Common myeloid progenitor, CD34-positive (primary cell): ENCODE results near the gene C12orf76.

Source experiments
- CTCF ChIA-PET: fragments of 350-600 bp; sonication (Branson Sonifier 250); formaldehyde crosslinking; loops from one replicate; lab custom pipeline; 2021; ENCODE audit warnings: antibody characterized with exemption; lab: Charles Lee
- POLR2A ChIA-PET: fragments of 350-600 bp; sonication (Branson Sonifier 250); formaldehyde crosslinking; loops from one replicate; lab custom pipeline; 2021; ENCODE audit warnings: antibody characterized with exemption; lab: Charles Lee
- DNase-seq, 3 donors: peaks; one replicate each; pipeline versions ENCODE4 v3.0.0 to v3.0.0-alpha.2; 2013
- H3K27ac ChIP-seq, 2 experiments: 1 replicate in 1 of 2; 2 replicates in 1 of 2; pipeline ENCODE4 v1.7.0; 2013; ENCODE audit warnings: inconsistent platforms in 2 of 2, low read length in 2 of 2, mild to moderate bottlenecking in 2 of 2, low read depth in 1 of 2, moderate library complexity in 1 of 2; ENCODE audit not compliant: severe bottlenecking in 2 of 2, insufficient read depth in 1 of 2, poor library complexity in 1 of 2
- H3K27me3 ChIP-seq, 5 experiments: replicated peaks in 2 of 5; 1 replicate in 3 of 5; 2 replicates in 2 of 5; pipeline versions ENCODE4 v1.6.1 to v1.7.0; 2013; ENCODE audit warnings: low read length in 4 of 5, mild to moderate bottlenecking in 2 of 5, moderate library complexity in 2 of 5, inconsistent platforms in 1 of 5; ENCODE audit not compliant: insufficient read depth in 5 of 5, control insufficient read depth in 4 of 5
- H3K36me3 ChIP-seq, 4 experiments: 1 replicate in 2 of 4; 2 replicates in 2 of 4; pipeline versions ENCODE4 v1.6.1 to v1.7.0; 2013; ENCODE audit warnings: low read length in 3 of 4, control low read depth in 1 of 4, mild to moderate bottlenecking in 1 of 4; ENCODE audit not compliant: control insufficient read depth in 4 of 4, insufficient read depth in 4 of 4
- H3K4me1 ChIP-seq, 4 experiments: 1 replicate in 3 of 4; 2 replicates in 1 of 4; pipeline versions ENCODE4 v1.6.1 to v1.7.1; 2013; ENCODE audit warnings: low read length in 3 of 4, mild to moderate bottlenecking in 3 of 4, control low read depth in 1 of 4, inconsistent platforms in 1 of 4, moderate library complexity in 1 of 4; ENCODE audit not compliant: control insufficient read depth in 4 of 4, insufficient read depth in 4 of 4; ENCODE audit errors: control extremely low read depth in 1 of 4
- H3K4me3 ChIP-seq, 7 experiments: 1 replicate in 4 of 7; 2 replicates in 3 of 7; pipeline versions ENCODE4 v1.5.1 to v1.7.0; 2013; ENCODE audit warnings: mild to moderate bottlenecking in 7 of 7, low read length in 6 of 7, moderate library complexity in 6 of 7, inconsistent platforms in 2 of 7, low read depth in 2 of 7, control low read depth in 1 of 7; ENCODE audit not compliant: insufficient read depth in 4 of 7, control insufficient read depth in 1 of 7; ENCODE audit errors: extremely low read depth in 1 of 7
- H3K9me3 ChIP-seq, 5 experiments: 1 replicate in 4 of 5; 2 replicates in 1 of 5; pipeline versions ENCODE4 v1.6.1 to v1.7.1; 2013; ENCODE audit warnings: low read length in 4 of 5, mild to moderate bottlenecking in 2 of 5, inconsistent platforms in 1 of 5, low read depth in 1 of 5, moderate library complexity in 1 of 5; ENCODE audit not compliant: control insufficient read depth in 4 of 5, insufficient read depth in 2 of 5; ENCODE audit errors: control extremely low read depth in 1 of 5
- WGBS: methylation state at CpG from one replicate; pipeline ENCODE4 v1.1.5; 2013; ENCODE audit not compliant: insufficient coverage; 5-methylcytosine and 5-hydroxymethylcytosine counted together

Gene C12orf76

DNA sequence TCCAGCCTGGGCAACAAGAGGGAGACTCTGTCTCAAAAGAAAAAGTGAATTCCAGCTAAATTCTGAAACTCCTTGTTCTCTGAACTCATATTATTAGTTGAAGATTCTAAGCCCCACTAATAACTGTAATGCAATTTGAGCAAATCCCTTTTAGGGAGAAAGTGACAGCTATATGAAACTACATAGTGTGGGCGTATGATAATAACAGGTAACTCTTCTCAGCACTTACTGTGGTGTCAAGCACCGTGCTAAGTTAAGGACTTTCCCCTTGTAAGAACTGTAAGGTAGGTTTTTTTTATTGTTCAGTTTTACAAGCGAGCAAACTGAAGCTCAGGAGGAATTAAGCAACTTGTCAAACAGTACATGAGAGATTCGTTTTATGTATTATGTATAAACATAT is 43.7 kb downstream of the C12orf76 start:
- no peak for DNase-seq
- POLR2A ChIA-PET = no interaction called here

DNA sequence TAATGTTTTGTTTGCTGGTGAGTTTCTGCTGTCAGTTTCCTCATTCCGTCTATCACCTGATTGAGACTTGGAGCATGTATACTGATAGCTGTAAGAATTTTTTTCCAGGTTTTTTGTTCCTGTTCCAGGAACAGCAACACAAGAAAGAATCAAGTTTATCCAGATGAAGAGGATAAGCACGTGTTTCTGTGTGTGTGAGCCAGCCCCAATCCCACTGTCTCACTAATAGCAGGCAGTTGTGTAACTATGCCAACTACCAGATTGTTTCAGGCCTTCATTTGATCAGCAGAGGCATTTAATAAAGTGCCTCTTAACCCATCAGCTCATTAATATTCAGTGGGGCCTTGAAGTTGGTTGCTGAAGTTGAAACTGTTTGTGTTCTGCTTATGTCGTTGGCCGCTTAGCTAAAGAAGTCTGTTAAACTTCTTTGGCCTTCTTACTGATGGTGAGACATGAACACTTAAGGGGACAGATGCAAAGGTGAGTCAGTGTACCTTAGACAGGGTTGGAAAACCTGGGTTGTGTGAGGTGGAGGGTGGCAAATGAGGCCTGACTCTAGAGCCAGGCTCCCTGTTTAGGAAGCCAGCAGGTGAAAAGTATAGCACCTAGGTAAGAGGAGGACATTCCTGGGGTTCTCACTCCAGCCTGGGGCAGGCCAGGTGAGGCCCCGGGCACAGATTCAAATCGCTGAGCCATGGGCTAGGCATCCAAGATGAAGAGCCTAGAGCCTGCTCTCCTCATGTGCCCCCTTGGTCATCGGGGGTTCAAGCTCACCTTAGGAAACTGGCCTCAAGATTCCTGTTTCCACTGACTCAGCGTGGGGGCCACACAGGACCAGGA is 45.4 kb downstream of the C12orf76 start:
- Histone ChIP-seq H3K27ac (no peak overlapping the region), H3K36me3 (peaks cover 0 to 20% (median 0%) of the 10 kb centered on the region in 4 experiments), H3K4me1 (peaks cover 13 to 40% (median 27%) of the 10 kb centered on the region in 4 experiments), H3K4me3 (no peak overlapping the region), H3K9me3 (peaks cover 0 to 3% (median 0%) of the 10 kb centered on the region in 5 experiments), H3K27me3 (no peaks in the 10 kb centered on the region)
- WGBS = 100% methylated on average over 5 of the region's 8 CpGs
- no peak for DNase-seq
- ChIA-PET CTCF (interaction anchor here (0.7 to 1.7 kb wide), 4 partner anchors 10 to 99 kb away, joined by 3 to 4 read pairs (median 3); no protein-coding TSS in a partner anchor), POLR2A (interaction anchor here (0.6 to 0.7 kb wide), 2 partner anchors 16 to 76 kb away, joined by 5 read pairs; no protein-coding TSS in a partner anchor)

More for the DNA sequence above, 43.7 kb downstream of the C12orf76 start:
- Histone ChIP-seq H3K27ac (no peak overlapping the region), H3K4me3 (no peak overlapping the region), H3K27me3 (no peaks in the 10 kb centered on the region), H3K4me1 (peaks cover 8 to 31% (median 18%) of the 10 kb centered on the region in 4 experiments), H3K36me3 (peaks cover 0 to 20% (median 0%) of the 10 kb centered on the region in 4 experiments), H3K9me3 (peaks cover 0 to 3% (median 0%) of the 10 kb centered on the region in 5 experiments)
- CTCF ChIA-PET = interaction anchor here (0.7 to 1.2 kb wide), 4 partner anchors 9 to 18 kb away, joined by 3 read pairs; no protein-coding TSS in a partner anchor
- 90% methylated on average over 2 of the region's 4 CpGs for WGBS

DNA sequence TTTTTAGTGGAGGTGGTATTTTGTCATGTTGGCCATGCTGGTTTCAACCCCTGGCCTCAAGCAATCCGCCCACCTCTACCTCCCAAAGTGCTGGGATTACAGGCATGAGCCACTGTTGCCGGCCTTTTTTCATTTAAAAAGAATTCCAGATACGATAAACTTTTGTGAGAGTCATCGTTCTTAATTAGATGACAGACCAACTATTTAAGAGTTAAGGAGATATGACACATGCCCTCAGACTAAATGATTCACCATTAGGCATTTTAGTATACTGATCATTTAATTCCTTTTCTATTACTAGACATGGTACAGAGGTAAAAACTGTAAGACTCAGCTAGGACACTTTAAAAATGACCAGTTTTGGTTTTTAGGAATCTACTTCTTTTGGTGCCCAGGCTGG is 46.7 kb downstream of the C12orf76 start:
- H3K4me1 ChIP-seq = peaks cover 17 to 41% (median 33%) of the 10 kb centered on the region in 4 experiments
- H3K27ac ChIP-seq = no peak overlapping the region
- DNase-seq = no peak
- H3K36me3 ChIP-seq = peaks cover 0 to 15% (median 0%) of the 10 kb centered on the region in 4 experiments
- 100% methylated on average over 2 of the region's 4 CpGs for WGBS
- CTCF ChIA-PET = no interaction called here
- H3K9me3 ChIP-seq = peaks cover 0 to 3% (median 0%) of the 10 kb centered on the region in 5 experiments
- POLR2A ChIA-PET = no interaction called here
- H3K4me3 ChIP-seq = no peak overlapping the region
- H3K27me3 ChIP-seq = no peaks in the 10 kb centered on the region

DNA sequence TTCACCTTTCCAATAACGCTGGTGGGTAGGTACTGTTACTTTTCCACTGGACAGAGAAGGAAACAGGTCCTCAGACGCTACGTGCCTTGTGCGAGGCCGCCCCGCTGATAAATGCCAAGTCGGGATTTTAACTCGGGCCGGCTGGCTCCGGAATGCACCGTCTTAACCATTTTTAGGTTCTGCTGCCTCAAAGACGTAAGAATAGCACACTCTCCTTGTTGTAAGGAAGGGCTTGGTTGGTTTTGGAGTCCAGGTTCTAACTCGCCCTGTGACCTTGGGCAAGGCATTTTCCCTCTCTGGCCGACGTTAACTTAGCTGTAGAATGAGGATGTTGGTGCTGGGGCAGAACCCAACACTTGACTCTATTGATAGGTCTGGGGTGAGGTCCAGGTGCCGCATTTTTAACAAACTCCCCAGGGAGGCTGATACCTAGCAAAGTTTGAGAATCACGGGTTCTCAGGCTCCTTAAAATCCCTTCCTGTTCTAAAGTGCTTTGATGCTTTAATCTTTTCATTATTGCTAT is 48.3 kb downstream of the C12orf76 start:
- DNase-seq = peak in 1 of 3 donors; percentile 26
- WGBS = 3% methylated on average over 16 of the region's 17 CpGs

DNA sequence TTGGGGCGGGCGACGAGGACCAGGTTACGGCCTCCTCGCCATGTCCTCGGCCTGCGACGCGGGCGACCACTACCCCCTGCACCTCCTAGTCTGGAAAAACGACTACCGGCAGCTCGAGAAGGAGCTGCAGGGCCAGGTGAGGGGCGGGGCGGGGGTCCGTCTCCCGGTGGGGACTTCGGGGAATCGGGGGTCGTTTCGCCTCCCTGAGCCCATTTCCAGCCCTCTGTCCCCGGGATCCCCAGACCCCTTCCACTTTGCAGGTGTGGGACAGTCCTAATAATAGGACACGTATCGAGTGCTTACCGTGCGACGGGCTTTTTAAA is 48.7 kb downstream of the C12orf76 start:
- H3K27ac ChIP-seq = peak overlapping the region; percentile 97 to 99
- peak overlapping the region; percentile 59 to 93 (median 82) for H3K4me3 ChIP-seq
- POLR2A ChIA-PET = interaction anchor here (0.6 to 1.0 kb wide), 2 partner anchors 22 to 162 kb away, joined by 3 read pairs; no protein-coding TSS in a partner anchor
- H3K27me3 ChIP-seq = no peaks in the 10 kb centered on the region
- peaks cover 0 to 13% (median 0%) of the 10 kb centered on the region in 4 experiments for H3K36me3 ChIP-seq
- no peaks in the 10 kb centered on the region for H3K9me3 ChIP-seq
- DNase-seq = no peak
- peaks cover 28 to 52% (median 42%) of the 10 kb centered on the region in 4 experiments for H3K4me1 ChIP-seq
- CTCF ChIA-PET = interaction anchor here (1.1 to 1.6 kb wide), 2 partner anchors 36 to 48 kb away, joined by 3 read pairs; no protein-coding TSS in a partner anchor
- WGBS = 0% methylated on average over 15 of the region's 27 CpGs

More for the DNA sequence above, 48.3 kb downstream of the C12orf76 start:
- POLR2A ChIA-PET = interaction anchor here (0.6 kb wide), 1 partner anchor 295 kb away, joined by 5 read pairs; no protein-coding TSS in a partner anchor
- Histone ChIP-seq H3K36me3 (peaks cover 0 to 13% (median 0%) of the 10 kb centered on the region in 4 experiments), H3K4me3 (peak overlapping the region; percentile 59 to 93 (median 82)), H3K4me1 (peaks cover 24 to 48% (median 39%) of the 10 kb centered on the region in 4 experiments), H3K9me3 (no peaks in the 10 kb centered on the region), H3K27ac (peak overlapping the region in 1 of 2 experiments; percentile 99), H3K27me3 (no peaks in the 10 kb centered on the region)
- CTCF ChIA-PET = interaction anchor here (1.6 kb wide), 1 partner anchor 35 kb away, joined by 3 read pairs; no protein-coding TSS in a partner anchor

DNA sequence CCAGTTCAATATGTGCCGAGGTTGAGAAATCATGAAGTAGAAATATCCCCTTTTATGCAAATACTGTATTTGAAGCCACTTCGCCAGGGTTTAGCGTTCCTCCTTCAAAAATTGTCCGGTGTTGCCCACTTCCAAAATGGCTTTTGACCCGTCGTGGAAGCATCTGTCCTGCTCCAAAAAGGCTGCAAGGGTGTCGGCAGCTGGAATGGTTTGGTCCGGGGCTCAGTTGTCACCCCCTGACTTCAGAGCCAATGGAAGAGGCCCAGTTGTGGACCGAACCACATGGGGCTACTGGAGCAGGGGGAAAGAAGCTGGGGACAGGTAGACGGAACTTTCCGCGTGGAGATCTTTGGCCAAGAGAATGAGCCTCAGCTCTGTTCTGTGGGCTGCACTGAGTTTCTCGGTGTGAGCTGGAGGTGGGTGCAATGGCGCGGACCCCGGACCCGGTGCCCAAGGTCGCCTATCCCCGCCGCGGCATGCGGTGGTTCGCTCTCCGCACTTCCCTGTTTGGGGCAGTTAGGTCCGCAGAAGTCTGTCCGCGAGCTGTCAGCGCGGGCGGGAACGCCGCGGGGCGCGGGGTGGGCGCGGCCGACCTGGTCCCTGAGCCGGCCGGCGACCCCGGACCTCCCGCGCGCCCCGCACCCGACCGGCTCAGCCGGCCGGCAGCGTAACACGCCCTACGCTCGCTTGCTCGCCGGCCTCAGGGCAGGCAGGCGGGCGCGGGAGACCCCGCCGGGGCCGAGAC is 49.2 kb downstream of the C12orf76 start, which contains the start of gene ANKRD13A:
TSS of gene ANKRD13A (plus strand) at position 527 of the 745 bp plus-strand sequence. CDS start 259 bp downstream, outside the sequence.
- H3K4me3 ChIP-seq = peak within 1 kb of the TSS; percentile 59 to 93 (median 82)
- H3K4me1 ChIP-seq = peaks cover 33 to 57% (median 48%) of the 10 kb centered on the region in 4 experiments
- peak within 1 kb of the TSS; percentile 97 to 99 for H3K27ac ChIP-seq
- ChIA-PET POLR2A (interaction anchor here (0.6 to 1.0 kb wide), 5 partner anchors 23 to 614 kb away, joined by 3 to 4 read pairs (median 3); no protein-coding TSS in a partner anchor), CTCF (interaction anchor here (0.6 to 1.6 kb wide), 3 partner anchors 15 to 49 kb away, joined by 3 read pairs; no protein-coding TSS in a partner anchor)
- peaks cover 0 to 13% (median 0%) of the 10 kb centered on the region in 4 experiments for H3K36me3 ChIP-seq
- WGBS = under 1% methylated on average over 55 of the region's 62 CpGs
- H3K9me3 ChIP-seq = no peaks in the 10 kb centered on the region
- no peaks in the 10 kb centered on the region for H3K27me3 ChIP-seq
- peak; percentile 96 to 98 (median 98) for DNase-seq
